Parathyroid adenoma (tissue), 2 donors: ENCODE data around the gene CDX1.

Source experiments
- H2AFZ ChIP-seq: fragments of 300-600 bp; sonication (generic); one replicate; pipeline ENCODE4 v1.7.0; 2017; ENCODE audit warnings: antibody characterized with exemption, mild to moderate bottlenecking
- H3K27ac ChIP-seq: fragments of 300-600 bp; sonication (generic); one replicate; pipeline ENCODE4 v1.7.0; 2017
- H3K27me3 ChIP-seq: fragments of 300-600 bp; sonication (generic); one replicate; pipeline ENCODE4 v1.7.0; 2017; ENCODE audit warnings: low read length; ENCODE audit not compliant: control insufficient read depth, insufficient read depth
- H3K36me3 ChIP-seq: fragments of 300-600 bp; sonication (generic); one replicate; pipeline ENCODE4 v1.7.0; 2017; ENCODE audit warnings: low read length; ENCODE audit not compliant: control insufficient read depth, insufficient read depth
- H3K4me1 ChIP-seq: fragments of 300-600 bp; sonication (generic); one replicate; pipeline ENCODE4 v1.7.0; 2017; ENCODE audit warnings: control low read depth
- H3K4me2 ChIP-seq: fragments of 300-600 bp; sonication (generic); one replicate; pipeline ENCODE4 v1.7.0; 2017; ENCODE audit warnings: low read length
- H3K4me3 ChIP-seq: fragments of 300-600 bp; sonication (generic); one replicate; pipeline ENCODE4 v1.7.0; 2017; ENCODE audit warnings: low read depth, low read length
- H3K79me2 ChIP-seq: fragments of 300-600 bp; sonication (generic); one replicate; pipeline ENCODE4 v1.7.0; 2017; ENCODE audit warnings: control low read depth
- H3K9ac ChIP-seq: fragments of 300-600 bp; sonication (generic); one replicate; pipeline ENCODE4 v1.7.0; 2017; ENCODE audit warnings: mild to moderate bottlenecking
- H3K9me3 ChIP-seq: fragments of 300-600 bp; sonication (generic); one replicate; pipeline ENCODE4 v1.7.0; 2017; ENCODE audit warnings: low read length; ENCODE audit not compliant: control insufficient read depth
- CTCF ChIP-seq: fragments of 300-600 bp; sonication (generic); IDR thresholded peaks from one replicate; pipeline ENCODE4 v1.7.0; 2017; ENCODE audit warnings: antibody characterized with exemption, mild to moderate bottlenecking
- donor health status: primary hyperparathyroidism.

CDX1 gene

GRCh38 chr5:150222906-150223305, 56.3 kb downstream of the CDX1 start:
- H3K4me3 ChIP-seq = no peak overlapping the region
- no peak for TF ChIP-seq CTCF
- no peaks in the 10 kb centered on the region for H3K79me2 ChIP-seq
- no peaks in the 10 kb centered on the region for H3K36me3 ChIP-seq
- H3K4me2 ChIP-seq = no peak overlapping the region
- H2AFZ ChIP-seq = no peak overlapping the region
- H3K27me3 ChIP-seq = no peaks in the 10 kb centered on the region
- no peak overlapping the region for H3K27ac ChIP-seq
- no peaks in the 10 kb centered on the region for H3K9me3 ChIP-seq
- no peak overlapping the region for H3K9ac ChIP-seq
- H3K4me1 ChIP-seq = no peaks in the 10 kb centered on the region

- Histone ChIP-seq H3K9me3 (no peaks in the 10 kb centered on the region), H3K36me3 (no peaks in the 10 kb centered on the region), H3K27ac (no peak overlapping the region), H2AFZ (no peak overlapping the region), H3K4me3 (no peak overlapping the region), H3K4me2 (no peak overlapping the region), H3K27me3 (no peaks in the 10 kb centered on the region), H3K4me1 (no peaks in the 10 kb centered on the region), H3K79me2 (no peaks in the 10 kb centered on the region), H3K9ac (no peak overlapping the region)
- TF ChIP-seq CTCF = no peak
Observed at GRCh38 chr5:150223474-150223873, 56.9 kb downstream of the CDX1 start.

- H3K36me3 ChIP-seq = no peaks in the 10 kb centered on the region
- H3K27me3 ChIP-seq = no peaks in the 10 kb centered on the region
- no peak overlapping the region for H3K27ac ChIP-seq
- no peak overlapping the region for H3K4me2 ChIP-seq
- no peaks in the 10 kb centered on the region for H3K4me1 ChIP-seq
- no peak overlapping the region for H2AFZ ChIP-seq
- H3K4me3 ChIP-seq = no peak overlapping the region
- no peak overlapping the region for H3K9ac ChIP-seq
- TF ChIP-seq CTCF = no peak
- H3K9me3 ChIP-seq = no peaks in the 10 kb centered on the region
- H3K79me2 ChIP-seq = no peaks in the 10 kb centered on the region
Observed at GRCh38 chr5:150224483-150225027, 58.0 kb downstream of the CDX1 start.

GRCh38 chr5:150227036-150227435, 60.5 kb downstream of the CDX1 start:
- H3K4me2 ChIP-seq = no peak overlapping the region
- H3K9ac ChIP-seq = no peak overlapping the region
- H3K27me3 ChIP-seq = no peaks in the 10 kb centered on the region
- no peak overlapping the region for H2AFZ ChIP-seq
- H3K4me3 ChIP-seq = no peak overlapping the region
- H3K79me2 ChIP-seq = no peaks in the 10 kb centered on the region
- H3K4me1 ChIP-seq = no peaks in the 10 kb centered on the region
- H3K36me3 ChIP-seq = no peaks in the 10 kb centered on the region
- no peak for TF ChIP-seq CTCF
- no peak overlapping the region for H3K27ac ChIP-seq
- H3K9me3 ChIP-seq = no peaks in the 10 kb centered on the region

GRCh38 chr5:150227606-150228273, 61.2 kb downstream of the CDX1 start:
- no peaks in the 10 kb centered on the region for H3K4me1 ChIP-seq
- H3K27ac ChIP-seq = no peak overlapping the region
- H3K36me3 ChIP-seq = no peaks in the 10 kb centered on the region
- H3K27me3 ChIP-seq = no peaks in the 10 kb centered on the region
- H3K79me2 ChIP-seq = no peaks in the 10 kb centered on the region
- H3K9ac ChIP-seq = no peak overlapping the region
- no peak for TF ChIP-seq CTCF
- H3K4me3 ChIP-seq = no peak overlapping the region
- no peaks in the 10 kb centered on the region for H3K9me3 ChIP-seq
- no peak overlapping the region for H3K4me2 ChIP-seq
- no peak overlapping the region for H2AFZ ChIP-seq
